Measurements from ENCODE around the gene SLC7A4. TPM values are rescaled to one million over a fixed set of nuclear protein-coding genes. Genes with fewer than 3 reads are reported as not detected.

SLC7A4 gene
- total RNA-seq, 1 donor from 2014 or later: not detected

DNA sequence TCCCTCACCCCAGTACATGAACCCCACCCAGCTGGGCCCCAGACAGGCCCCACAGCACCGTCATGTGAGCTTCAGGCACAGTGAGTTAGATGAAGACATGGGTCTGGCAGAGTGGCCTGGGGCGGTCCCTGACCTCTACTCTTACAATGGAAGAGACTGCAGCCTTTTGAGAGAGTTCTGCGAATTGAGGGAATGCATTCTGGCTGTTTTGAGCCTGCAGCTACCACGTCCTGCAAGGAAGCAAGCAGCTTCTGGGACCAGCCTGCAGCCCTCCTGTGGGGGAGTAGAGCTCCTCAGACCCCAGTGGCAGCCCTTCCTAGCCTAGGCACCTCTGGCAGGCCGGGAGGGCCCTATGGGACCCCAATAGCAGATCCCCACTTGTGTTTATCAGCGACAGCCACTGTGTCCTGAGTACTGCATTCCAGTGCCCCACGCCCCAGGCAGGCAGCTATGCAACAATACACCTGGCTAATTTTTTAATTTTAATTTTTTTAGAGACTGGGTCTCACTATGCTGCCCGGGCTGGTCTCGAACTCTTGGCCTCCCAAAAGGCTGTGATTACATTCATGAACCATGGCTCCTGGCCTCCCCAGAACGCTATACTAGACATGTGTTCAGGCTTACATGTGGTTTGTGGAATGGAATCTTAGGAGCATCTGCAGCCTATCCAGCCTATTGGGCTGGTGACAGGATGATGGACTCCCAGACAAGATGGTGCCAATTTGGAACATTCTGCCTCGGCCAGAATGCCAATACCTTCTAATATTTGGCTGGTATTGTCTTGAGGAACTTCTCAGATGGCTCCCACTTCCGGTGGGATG, 717 bp upstream of the SLC7A4 start:
- no peaks in the 10 kb centered on the region for H3K27me3 Mint-ChIP-seq (ENCODE audit: unreplicated experiment)
- H3K9me3 Mint-ChIP-seq (ENCODE audit: unreplicated experiment): no peaks in the 10 kb centered on the region
- TF ChIP-seq, protein P1, sequence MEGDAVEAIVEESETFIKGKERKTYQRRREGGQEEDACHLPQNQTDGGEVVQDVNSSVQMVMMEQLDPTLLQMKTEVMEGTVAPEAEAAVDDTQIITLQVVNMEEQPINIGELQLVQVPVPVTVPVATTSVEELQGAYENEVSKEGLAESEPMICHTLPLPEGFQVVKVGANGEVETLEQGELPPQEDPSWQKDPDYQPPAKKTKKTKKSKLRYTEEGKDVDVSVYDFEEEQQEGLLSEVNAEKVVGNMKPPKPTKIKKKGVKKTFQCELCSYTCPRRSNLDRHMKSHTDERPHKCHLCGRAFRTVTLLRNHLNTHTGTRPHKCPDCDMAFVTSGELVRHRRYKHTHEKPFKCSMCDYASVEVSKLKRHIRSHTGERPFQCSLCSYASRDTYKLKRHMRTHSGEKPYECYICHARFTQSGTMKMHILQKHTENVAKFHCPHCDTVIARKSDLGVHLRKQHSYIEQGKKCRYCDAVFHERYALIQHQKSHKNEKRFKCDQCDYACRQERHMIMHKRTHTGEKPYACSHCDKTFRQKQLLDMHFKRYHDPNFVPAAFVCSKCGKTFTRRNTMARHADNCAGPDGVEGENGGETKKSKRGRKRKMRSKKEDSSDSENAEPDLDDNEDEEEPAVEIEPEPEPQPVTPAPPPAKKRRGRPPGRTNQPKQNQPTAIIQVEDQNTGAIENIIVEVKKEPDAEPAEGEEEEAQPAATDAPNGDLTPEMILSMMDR (IDR thresholded peaks at IDR 0.05): no peak
- no peak for DNase-seq (ENCODE audit: extremely low spot score, unreplicated experiment)
- H3K4me3 Mint-ChIP-seq (ENCODE audit: unreplicated experiment): no peak overlapping the region
- H3K36me3 Mint-ChIP-seq (ENCODE audit: unreplicated experiment): no peaks in the 10 kb centered on the region
- H3K27ac Mint-ChIP-seq (ENCODE audit: unreplicated experiment): no peak overlapping the region
- H3K4me1 Mint-ChIP-seq (ENCODE audit: unreplicated experiment): peaks cover 18% of the 10 kb centered on the region

DNA sequence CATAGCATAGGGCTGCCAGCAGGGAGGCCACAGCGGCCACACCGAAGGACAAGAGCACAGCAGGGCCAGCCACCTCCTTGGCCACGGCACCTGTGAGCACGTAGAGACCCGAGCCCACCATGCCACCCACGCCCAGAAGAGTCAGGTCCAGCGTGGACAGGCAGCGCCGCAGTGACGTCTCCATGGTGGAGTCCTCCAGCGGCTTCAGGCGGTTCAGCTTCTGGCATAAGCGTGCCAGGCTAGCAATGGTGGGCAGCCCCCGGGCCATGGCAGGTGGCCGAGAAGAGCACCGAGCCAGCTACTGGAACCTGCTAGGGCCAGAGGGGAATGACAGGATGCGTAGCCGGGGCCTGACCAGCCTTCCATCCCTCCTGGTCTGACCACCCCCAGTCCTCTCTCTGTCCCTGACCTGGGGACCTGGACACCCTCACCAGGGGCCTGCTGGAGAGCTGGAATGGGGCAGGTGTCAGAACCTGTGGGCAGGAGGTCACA, 770 bp downstream of the SLC7A4 start:
- Mint-ChIP-seq H3K27me3 (ENCODE audit: unreplicated experiment) (no peaks in the 10 kb centered on the region), H3K4me1 (ENCODE audit: unreplicated experiment) (peaks cover 17% of the 10 kb centered on the region), H3K9me3 (ENCODE audit: unreplicated experiment) (no peaks in the 10 kb centered on the region), H3K27ac (ENCODE audit: unreplicated experiment) (no peak overlapping the region), H3K4me3 (ENCODE audit: unreplicated experiment) (no peak overlapping the region), H3K36me3 (ENCODE audit: unreplicated experiment) (no peaks in the 10 kb centered on the region)
- TF ChIP-seq, protein P1 (IDR thresholded peaks at IDR 0.05): no peak
- DNase-seq (ENCODE audit: extremely low spot score, unreplicated experiment): no peak

DNA sequence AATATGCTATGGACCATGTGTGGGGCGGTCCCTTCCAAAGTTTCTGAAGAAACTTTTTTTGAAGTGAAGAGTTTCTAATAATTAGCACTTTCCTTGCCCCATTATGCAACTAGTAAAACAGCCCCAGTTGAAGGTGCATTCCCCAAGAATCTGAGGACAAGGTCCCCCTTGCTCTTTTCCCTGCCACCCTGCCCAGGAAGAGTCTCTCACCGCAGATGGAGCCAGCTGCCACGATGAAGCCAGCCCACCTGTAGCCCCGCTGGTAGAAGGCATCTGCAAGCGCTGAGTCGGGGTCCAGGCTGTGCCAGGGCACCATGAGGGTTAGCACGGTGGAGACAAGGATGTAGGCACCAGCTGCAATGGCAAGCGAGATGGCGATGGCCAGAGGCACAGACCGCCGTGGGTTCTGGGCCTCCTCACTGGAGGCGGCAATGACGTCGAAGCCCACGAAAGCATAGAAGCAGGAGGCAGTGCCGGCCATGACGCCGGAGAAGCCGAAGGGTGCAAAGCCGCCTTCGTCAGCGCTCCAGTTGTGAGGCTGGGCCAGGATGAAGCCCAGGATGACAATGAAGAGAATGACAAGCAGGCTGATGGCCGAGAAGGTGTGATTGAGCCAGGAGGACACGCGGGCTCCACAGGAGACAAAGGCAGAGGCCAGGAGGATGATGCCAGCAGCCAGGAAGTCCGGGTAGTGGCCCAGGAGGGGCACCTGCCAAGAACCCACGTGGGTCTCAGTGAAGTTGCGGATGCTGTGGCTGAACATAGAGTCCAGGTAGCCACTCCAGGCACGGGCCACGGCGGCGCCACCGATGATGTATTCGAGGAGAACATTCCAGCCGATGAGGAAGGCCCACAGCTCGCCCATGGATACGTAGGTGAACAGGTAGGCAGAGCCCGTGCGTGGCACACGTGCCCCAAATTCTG, 1.5 kb downstream of the SLC7A4 start:
- H3K9me3 Mint-ChIP-seq (ENCODE audit: unreplicated experiment): no peaks in the 10 kb centered on the region
- DNase-seq (ENCODE audit: extremely low spot score, unreplicated experiment): no peak
- TF ChIP-seq, protein P1 (IDR thresholded peaks at IDR 0.05): no peak
- no peaks in the 10 kb centered on the region for H3K27me3 Mint-ChIP-seq (ENCODE audit: unreplicated experiment)
- peaks cover 17% of the 10 kb centered on the region for H3K4me1 Mint-ChIP-seq (ENCODE audit: unreplicated experiment)
- H3K36me3 Mint-ChIP-seq (ENCODE audit: unreplicated experiment): no peaks in the 10 kb centered on the region
- no peak overlapping the region for H3K27ac Mint-ChIP-seq (ENCODE audit: unreplicated experiment)
- no peak overlapping the region for H3K4me3 Mint-ChIP-seq (ENCODE audit: unreplicated experiment)

DNA sequence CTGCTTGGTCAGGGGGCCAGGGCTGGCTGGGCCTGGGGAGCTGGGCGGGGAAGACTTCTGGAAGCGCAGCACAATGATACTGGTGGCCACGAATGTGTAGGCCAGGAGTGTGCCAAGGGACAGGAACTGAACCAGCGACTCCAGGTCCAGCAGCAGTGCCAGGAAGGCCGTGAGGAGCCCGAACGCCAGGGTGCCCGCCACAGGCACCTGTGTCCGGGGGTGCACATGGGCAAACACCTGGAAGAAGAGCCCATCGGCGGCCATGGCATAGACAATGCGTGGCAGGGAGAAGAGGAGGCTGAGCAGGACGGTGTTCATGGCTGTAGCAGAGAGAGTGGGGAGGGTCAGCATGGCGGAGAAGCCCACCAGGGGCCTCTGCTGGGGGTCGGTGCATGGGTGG, 2.3 kb downstream of the SLC7A4 start:
- Mint-ChIP-seq H3K36me3 (ENCODE audit: unreplicated experiment) (no peaks in the 10 kb centered on the region), H3K4me3 (ENCODE audit: unreplicated experiment) (no peak overlapping the region), H3K27ac (ENCODE audit: unreplicated experiment) (no peak overlapping the region)

More for the DNA sequence above, 2.3 kb downstream of the SLC7A4 start:
- TF ChIP-seq, protein P1 (IDR thresholded peaks at IDR 0.05): no peak
- no peaks in the 10 kb centered on the region for H3K27me3 Mint-ChIP-seq (ENCODE audit: unreplicated experiment)
- no peak for DNase-seq (ENCODE audit: extremely low spot score, unreplicated experiment)
- peaks cover 17% of the 10 kb centered on the region for H3K4me1 Mint-ChIP-seq (ENCODE audit: unreplicated experiment)
- no peaks in the 10 kb centered on the region for H3K9me3 Mint-ChIP-seq (ENCODE audit: unreplicated experiment)
